DMS79 (cell line): ENCODE data around the gene RETREG3.
A peak's percentile ranks its signal among the peaks of the same experiment; 100 is the strongest.
"Not testable (repeated sequence)": the region's sequence is repeated elsewhere in the genome, so short reads cannot be mapped to it uniquely, and the experiment has no call there.

Experiments
- DNase-seq: peaks from one replicate; lab custom pipeline; 2025; lab: John Stamatoyannopoulos, UW

Gene RETREG3

DNA sequence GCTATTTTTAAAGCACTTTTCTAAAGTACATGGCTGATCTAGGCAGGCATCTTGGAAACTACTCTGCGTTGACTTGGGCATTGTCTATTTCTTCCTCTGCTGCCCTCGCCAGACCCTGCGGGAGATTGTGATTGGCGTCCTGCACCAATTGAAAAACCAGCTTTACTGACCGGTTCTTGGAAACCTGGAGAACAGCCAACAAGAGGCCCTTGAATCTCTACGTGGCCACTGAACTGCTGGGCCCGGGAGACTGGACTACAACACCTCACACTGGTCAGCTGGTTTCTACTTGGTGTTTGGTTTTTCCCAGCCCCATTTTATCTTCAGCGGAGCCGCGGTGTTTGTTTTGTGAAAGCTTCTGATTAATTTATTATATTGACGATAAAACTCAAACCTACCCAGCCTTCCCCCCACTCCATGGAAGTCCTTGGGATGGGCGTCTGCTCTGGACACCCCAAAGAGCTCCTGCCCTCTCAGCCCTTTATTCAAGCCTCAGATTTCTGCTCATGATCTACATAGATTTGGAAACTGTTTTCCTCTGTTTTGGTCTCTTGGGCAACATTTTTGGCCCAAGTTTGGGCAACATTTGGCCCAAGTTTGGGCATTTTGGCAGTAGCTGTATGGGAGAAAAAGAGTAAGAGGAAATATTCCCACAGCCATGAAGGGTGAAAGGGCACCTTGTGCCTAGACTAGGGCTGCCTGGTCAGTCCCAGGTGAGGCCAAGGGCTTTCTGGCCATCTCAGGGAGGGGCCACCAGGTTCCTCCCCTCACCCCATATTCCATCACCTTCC is 37.5 kb downstream of the RETREG3 start:
- no peak for DNase-seq

DNA sequence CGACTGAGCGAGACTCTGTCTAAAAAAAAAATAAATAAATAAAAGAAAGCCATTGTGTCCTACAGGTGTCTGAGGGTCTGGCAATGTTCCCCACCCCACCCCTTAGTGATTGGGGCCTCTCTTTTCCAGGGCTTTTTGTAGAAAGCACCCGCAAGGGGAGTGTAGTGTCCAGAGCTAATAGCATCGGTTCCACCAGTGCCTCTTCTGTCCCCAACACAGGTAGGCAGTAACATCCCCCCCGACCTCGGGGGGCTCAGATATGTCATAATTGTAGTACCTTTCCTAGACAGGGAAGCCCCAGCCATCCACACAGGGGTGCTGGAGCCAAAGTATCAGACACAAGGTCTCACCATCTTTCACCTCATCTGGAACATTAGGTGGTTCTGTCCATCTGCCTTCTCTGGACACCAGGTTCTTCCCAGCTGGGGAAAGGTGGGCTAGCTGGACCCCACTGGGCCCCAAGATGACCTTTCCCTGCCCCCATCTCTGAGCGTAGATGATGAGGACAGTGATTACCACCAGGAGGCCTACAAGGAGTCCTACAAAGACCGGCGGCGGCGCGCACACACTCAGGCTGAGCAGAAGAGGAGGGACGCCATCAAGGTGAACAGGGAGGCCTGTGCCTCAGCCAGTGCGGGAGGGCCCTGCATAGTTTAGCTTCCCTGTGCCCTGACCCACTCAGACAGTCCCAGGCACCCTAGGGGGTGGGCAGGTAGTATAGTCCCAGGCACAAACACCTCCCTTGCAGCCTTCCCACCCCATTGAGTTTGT is 40.6 kb downstream of the RETREG3 start:
- no peak for DNase-seq

DNA sequence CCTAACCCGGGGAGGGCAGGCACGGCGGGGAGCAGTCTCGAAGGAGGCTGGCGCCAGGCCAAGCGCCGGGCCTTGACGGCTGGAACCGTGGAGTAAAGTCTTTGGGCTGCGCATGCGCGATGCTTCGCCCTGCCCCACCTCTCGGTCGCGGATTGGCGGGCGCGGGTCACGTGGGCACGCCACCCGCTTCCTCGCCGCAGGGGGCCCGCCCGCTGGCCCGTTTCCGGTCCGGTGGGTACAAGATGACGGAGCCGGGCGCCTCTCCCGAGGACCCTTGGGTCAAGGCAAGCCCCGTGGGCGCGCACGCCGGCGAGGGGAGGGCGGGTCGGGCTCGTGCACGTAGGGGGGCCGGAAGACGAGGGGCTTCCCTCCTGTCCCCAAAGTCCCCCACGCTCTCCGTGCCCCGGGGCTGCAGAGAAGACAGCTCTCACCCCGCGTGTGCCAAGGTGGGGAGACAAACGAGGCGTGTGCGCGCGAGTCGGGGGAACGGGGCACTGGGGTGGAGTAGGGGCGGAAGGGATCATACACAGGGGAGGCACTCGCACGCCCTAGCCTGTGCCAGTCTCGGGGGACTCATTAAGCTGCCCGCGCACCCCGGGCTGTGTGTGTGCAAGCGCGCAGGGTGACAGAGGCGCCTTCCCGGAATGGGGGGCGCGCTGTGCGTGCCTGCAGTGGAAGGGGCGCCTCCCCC is 42.1 kb downstream of the RETREG3 start, which contains the start of gene MLX:
Gene MLX (plus strand): TSS at position 218 of the 691 bp plus-strand sequence. CDS start 25 bp downstream, at position 243.
- peak; percentile 85 for DNase-seq

DNA sequence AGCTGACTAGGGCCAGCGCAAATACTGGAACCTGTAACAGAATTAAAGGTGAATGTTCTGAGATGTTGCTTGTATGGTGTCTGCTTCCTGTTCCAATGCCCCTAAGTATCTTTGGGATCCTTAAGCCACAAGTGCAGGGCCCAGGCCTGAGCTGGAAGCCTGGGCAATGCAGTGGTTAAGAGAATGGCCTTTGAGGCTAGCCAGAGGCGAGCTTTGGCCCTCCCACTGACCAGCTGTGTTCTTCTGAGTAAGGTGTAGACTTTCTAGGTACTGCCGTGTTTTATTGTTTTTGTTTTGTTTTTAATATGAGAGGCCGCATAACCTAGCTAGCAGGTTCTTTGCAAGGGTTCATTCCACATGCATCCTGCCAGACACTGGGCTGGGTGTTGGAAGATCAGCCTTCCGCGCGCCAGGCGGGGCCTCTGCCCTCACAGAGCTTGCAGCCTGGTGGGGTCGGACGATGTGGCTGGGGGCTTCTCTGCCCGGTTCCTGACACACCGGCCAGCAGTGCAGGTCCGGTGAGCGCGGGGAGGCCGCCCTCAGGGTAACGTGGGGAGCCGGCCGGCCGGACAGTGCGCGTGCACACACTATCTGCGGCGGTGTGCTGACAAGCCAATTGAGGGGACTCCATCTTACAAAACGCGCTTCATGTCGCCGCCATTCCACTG is 42.8 kb downstream of the RETREG3 start:
- no peak for DNase-seq

DNA sequence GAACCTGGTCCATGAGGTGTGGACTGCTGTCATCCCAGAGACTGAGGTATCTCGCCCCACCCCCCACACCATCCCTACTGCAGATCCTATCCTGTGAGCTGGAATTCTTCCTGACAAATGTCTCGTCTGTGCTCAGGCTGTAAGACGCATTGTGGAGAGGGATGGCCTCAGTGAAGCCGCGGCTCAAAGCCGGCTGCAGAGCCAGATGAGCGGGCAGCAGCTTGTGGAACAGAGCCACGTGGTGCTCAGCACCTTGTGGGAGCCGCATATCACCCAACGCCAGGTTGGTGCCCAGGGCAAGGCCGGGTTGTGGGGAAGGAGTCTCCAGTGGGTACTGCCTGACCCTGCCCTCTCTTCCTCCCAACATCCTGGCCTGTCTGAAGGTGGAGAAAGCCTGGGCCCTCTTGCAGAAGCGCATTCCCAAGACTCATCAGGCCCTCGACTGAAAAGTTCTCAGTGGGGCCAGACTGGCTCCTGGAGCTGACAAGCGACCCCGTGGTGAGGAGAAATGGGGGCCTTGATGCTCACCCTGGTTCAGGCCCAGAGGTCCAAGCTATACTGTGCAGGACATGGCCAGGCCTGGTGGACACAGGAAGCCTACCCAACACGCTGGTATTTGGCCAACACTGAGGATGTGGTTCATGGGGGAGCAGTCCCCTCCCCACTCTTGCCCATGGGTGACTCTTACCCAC is 43.5 kb downstream of the RETREG3 start:
- DNase-seq: no peak

DNA sequence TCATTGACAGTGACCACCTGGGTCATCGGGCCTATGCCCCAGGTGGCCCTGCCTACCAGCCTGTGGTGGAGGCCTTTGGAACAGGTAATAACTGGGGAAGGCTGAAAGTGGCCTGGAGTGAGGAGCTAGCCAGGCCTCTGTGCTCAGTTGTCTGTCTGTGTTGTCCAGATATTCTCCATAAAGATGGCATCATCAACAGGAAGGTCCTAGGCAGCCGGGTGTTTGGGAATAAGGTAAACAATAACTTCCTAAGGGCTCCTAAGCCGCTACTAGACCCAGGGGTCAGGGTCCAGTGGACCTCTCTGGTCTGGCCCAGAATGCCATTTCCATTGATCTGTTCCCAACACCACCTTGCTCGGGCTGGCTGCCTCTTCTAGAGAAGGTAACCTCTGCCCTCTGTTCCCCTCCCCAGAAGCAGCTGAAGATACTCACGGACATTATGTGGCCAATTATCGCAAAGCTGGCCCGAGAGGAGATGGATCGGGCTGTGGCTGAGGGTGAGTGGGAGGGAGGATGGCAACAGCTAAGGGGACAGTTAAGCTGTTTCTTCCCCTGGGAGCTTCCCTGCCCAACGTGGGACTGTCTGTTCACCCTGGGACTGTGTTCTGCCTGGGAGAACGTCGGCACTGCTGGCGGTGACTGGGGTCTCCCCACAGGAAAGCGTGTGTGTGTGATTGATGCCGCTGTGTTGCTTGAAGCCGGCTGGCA is 44.2 kb downstream of the RETREG3 start:
- no peak for DNase-seq

DNA sequence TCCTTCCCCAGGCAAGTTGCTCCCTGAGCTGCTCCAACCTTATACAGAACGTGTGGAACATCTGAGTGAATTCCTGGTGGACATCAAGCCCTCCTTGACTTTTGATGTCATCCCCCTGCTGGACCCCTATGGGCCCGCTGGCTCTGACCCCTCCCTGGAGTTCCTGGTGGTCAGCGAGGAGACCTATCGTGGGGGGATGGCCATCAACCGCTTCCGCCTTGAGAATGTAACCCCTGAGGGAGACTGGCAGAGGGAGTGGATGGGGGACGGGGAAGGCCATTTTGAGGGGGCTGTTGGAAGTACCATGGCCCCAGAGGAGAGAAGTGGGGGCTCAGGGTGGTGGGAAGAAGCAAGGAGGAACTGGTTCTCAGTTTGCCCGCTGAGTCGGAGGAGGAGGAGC is 45.2 kb downstream of the RETREG3 start:
- DNase-seq: no peak

DNA sequence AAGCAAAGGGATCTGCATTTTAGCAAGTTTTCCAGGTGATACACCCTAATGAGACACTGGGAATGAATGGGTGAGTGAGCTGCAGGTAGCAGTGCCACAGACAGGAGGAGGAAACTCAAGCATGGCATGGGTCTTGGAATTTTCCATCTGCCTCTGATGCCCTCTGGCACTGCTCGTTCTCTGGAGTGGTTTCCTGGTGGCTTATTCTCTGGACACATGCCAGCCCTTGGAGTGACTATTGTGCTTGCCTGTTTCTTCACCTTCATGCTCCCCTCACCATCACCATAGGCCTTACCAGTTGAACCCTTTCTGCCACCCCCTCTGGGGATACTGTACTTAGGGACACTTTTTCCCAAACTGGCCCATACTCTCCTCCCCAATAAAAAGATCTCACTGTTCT is 45.6 kb downstream of the RETREG3 start:
- DNase-seq: peak; percentile 30

DNA sequence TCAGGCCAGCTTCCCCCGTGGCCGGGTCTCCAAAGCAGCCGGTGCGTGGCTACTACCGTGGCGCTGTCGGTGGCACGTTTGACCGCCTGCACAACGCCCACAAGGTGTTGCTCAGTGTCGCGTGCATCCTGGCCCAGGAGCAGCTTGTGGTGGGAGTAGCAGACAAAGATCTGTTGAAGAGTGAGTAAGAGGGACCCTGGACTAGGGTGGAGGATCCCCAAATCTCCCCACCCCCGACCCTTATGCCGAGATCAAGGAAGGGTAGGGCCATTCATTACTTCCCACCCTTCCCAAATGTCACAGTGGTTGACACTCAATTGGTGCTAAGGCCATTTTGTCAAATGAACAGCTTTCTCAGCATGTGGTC is 46.0 kb downstream of the RETREG3 start:
- DNase-seq: no peak

DNA sequence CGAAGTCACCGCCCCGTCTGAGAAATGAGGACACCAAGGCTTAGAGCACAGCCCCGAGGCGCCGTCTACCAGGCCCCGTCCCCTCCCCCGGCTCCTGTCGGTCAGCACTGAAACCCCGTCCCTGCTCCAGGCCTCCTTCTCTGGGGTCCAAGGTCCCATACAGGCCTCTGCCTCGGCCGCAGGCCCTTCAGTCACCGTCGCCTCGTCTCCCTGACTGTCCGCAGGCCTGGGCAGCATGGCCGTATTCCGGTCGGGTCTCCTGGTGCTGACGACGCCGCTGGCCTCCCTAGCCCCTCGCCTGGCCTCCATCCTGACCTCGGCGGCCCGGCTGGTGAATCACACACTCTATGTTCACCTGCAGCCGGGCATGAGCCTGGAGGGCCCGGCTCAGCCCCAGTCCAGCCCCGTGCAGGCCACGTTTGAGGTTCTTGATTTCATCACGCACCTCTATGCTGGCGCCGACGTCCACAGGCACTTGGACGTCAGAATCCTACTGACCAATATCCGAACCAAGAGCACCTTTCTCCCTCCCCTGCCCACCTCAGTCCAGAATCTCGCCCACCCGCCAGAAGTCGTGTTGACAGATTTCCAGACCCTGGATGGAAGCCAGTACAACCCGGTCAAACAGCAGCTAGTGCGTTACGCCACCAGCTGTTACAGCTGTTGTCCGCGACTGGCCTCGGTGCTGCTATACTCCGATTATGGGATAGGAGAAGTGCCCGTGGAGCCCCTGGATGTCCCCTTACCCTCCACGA is 46.6 kb downstream of the RETREG3 start:
- no peak for DNase-seq

DNA sequence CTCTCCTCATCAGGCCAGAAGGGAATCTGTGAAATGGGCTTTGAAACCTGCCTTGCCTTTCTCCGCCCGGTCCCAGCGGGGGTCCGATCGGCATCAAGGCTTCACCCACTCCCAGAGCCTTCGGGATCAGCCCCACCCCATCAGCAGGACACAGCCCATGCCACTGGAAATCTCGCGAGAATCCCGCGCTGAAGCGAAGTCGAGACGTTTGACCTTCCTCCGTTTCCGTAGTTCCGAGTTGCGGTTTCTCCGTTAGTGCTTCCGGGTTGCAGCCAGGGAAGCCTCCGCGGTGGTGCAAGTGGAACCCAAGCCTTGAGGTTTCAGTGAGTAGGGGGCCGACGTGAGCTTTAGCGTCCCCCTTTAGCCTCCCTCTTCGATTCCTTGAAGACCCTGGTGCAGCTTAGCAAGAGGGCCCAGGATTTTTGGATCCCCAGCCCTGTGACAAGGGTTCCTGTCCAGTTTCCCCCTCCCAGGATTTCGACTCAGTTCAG is 47.2 kb downstream of the RETREG3 start, which contains the start of gene COASY:
Gene COASY (plus strand): TSS at position 252 of the 491 bp plus-strand sequence. CDS start 475 bp downstream, outside the sequence.
- peak; percentile 93 for DNase-seq

DNA sequence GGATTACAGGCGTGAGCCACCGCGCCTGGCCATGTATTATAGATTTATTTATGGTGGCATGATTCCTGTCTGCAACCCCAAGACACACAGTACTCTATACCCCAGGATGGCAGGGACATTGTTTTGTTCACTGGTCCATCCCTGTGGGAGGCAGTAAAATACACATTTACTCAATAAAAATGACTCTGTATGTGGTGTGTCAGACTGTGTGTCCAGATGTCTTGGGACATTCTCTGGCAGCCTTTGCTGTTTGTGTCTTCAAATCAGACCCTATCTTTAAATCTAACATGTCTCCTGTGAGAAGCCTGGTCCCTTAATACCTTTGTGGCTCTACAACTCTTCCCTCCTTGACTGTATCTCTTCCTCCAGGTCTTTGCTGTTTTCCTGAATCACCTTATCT is 48.9 kb downstream of the RETREG3 start:
- no peak for DNase-seq

DNA sequence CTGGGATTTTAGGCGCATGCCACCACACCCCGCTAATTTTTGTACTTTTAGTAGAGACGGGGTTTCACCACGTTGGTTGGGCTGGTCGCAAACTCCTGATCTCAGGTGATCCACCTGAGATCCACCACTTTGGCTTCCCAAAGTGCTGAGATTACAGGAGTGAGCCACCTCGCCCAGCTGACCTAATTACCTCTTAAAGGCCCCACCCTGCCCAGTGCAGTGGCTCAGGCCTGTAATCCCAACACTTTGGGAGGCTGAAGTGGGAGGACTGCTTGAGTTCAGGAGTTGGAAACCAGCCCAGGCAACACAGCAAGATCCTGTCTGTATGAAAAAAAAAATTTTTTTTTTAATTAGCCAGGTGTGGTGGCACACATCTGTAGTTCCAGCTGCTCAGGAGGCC is 50.1 kb downstream of the RETREG3 start:
- DNase-seq: peak; percentile 80

DNA sequence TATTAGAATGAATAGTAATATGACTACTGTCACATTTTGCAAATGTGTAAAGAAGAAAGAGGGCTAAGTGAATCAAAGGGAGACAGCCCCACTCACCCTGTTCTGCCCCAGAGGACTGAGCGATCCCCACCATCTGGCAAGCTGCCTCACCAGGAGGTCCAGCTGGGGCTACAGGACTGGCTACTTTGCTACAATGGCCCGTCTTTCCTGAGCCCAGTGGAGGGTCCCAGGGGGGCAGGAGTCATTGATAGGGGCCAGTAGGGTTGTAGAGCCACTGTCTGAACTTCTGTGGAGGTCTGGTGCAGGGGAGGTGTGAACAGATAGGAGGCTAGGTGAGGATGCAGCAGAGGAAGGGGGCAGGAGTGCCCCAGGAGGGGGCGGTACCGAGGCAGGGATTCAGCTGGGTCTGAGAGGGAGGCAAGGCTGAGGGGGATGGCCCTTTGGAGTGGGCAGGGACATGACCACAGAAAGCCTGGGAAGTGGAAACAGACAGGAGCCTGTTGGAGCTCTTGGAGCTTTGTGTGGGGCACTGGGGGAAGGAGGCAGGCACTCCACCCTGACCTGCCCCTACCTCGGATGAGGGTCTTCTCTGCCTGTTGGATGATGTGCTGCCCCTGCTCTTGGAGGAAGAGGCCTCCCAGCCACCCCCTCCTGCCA is 53.1 kb downstream of the RETREG3 start:
- not testable (repeated sequence) for DNase-seq

DNA sequence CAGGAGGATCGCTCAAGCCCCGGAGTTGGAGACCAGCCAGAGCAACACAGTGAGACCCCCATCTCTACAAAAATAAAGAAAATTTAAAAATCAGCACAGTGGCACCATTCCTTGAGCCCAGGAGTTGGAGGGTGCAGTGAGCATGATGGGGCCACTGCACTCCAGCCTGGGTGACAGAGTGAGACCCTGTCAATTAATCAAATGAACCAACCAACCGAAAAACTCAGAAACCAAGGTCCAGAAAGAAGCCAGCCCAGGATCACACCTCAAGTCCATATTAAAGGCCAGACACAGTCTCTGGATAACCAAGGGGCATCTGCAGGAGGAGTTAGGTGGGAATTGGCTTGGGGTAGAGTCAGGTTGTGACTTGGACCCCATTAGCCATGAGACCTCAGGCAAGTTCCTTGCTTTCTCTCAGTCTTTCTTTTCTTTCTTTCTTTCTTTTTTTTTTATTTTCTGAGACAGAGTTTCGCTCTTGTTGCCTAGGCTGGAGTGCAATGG is 54.0 kb downstream of the RETREG3 start:
- no peak for DNase-seq

DNA sequence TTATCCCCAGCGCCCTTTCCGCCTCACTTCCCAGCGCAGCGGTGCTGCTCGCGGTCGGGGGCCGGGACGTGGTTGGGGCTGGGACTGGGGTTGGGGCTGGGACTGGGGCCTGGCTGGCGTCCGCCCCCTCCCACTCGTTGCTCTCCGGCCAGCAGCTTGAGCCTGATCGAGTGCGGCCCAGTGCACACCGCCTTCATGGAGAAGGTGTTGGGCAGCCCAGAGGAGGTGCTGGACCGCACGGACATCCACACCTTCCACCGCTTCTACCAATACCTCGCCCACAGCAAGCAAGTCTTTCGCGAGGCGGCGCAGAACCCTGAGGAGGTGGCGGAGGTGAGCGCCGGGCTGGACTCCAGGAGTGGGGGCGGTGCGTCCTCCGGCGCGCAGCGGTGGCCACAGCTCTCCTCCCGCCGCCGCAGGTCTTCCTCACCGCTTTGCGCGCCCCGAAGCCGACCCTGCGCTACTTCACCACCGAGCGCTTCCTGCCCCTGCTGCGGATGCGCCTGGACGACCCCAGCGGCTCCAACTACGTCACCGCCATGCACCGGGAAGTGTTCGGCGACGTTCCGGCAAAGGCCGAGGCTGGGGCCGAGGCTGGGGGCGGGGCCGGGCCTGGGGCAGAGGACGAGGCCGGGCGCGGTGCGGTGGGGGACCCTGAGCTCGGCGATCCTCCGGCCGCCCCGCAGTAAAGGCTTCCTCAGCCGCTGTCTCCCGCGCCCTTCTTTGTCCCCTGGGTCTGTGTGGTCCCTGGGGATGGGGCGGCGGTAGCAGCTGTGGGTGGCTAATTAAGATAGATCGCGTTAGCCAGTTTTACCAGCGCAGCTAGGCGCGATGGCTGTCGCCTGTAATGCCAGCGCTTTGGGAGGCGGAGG is 54.7 kb downstream of the RETREG3 start:
- DNase-seq: peak; percentile 68

DNA sequence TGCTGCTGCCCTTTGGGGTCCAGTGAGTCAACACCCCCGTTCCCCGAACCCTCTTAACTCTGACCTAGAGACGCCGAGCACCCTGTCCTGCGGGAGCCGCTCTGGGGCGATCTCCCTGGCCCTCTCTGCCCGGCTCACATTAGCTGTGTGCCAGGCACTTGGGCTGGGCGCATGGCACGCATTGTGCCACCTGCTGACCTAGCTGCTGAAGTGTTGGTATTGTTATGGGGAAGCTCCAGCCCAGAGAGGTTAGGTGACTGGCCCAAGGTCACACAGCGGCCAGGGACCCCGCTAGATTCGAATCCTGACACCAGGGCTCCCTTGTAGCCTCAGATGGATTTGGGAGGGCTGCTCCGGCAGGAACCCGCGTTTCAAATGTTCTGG is 55.3 kb downstream of the RETREG3 start:
- no peak for DNase-seq

DNA sequence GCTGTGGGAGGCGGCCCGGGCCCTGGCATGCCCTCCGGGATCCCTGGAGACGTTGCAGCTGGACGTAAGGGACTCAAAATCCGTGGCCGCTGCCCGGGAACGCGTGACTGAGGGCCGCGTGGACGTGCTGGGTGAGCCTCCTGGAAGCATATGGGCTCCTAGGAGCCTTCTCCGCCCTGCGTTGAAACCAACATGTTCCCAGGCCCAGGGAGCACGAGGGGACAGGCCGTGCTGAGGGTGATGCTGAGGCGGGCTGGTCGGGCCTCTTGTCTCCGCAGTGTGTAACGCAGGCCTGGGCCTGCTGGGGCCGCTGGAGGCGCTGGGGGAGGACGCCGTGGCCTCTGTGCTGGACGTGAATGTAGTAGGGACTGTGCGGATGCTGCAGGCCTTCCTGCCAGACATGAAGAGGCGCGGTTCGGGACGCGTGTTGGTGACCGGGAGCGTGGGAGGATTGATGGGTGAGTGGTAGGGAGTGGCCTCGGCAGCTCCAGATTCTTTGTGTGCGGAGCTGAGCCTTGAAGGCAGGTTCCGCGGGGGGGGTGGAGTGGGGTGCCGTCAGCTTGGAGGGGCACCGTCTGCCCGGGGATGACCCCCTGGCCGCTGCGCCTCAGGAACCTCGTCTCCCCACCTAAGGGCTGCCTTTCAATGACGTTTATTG is 55.9 kb downstream of the RETREG3 start:
- no peak for DNase-seq
